Measurements from ENCODE around the gene DDX56.
"Not testable (repeated sequence)": the region's sequence is repeated elsewhere in the genome, so short reads cannot be mapped to it uniquely, and the experiment has no call there.

DDX56 gene

DNA sequence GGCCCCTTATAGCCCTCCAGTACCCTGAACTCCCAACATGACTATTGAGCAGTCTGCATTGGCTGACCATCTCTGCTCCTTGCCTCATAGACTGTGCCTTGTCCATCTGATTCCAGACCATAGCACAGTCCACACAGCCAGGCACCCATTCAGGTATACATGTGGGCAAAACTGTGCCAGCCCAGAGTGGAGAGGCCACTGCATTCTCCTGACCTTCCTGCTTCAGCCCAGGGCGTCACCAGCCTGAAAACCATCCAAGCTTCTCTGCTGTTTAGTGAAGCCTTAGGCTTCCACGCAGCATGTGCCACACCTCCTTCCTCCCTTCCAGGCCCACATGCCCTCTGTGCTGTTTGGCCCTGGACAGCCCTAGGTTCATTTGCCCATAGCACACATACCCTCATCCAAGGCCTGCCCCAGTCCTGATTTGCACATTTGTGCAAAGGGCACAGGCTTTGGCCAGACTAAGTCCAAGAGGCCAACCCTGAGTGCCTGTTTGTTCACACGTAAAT is 10.5 kb downstream of the DDX56 start:
- peak; percentile 3 for ATAC-seq
- TF ChIP-seq, protein P1, sequence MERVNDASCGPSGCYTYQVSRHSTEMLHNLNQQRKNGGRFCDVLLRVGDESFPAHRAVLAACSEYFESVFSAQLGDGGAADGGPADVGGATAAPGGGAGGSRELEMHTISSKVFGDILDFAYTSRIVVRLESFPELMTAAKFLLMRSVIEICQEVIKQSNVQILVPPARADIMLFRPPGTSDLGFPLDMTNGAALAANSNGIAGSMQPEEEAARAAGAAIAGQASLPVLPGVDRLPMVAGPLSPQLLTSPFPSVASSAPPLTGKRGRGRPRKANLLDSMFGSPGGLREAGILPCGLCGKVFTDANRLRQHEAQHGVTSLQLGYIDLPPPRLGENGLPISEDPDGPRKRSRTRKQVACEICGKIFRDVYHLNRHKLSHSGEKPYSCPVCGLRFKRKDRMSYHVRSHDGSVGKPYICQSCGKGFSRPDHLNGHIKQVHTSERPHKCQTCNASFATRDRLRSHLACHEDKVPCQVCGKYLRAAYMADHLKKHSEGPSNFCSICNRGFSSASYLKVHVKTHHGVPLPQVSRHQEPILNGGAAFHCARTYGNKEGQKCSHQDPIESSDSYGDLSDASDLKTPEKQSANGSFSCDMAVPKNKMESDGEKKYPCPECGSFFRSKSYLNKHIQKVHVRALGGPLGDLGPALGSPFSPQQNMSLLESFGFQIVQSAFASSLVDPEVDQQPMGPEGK (CRISPR knock-in tag; IDR thresholded peaks at IDR 0.05; ENCODE audit: borderline replicate concordance): no peak
- no peak for TF ChIP-seq ZFP30 (CRISPR knock-in tag; IDR thresholded peaks at IDR 0.05)
- TF ChIP-seq ARNTL (CRISPR knock-in tag; IDR thresholded peaks at IDR 0.05; ENCODE audit: borderline replicate concordance, low read depth): no peak
- no peak for TF ChIP-seq ESRRG (CRISPR knock-in tag; IDR thresholded peaks at IDR 0.05)
- TF ChIP-seq, protein P2, sequence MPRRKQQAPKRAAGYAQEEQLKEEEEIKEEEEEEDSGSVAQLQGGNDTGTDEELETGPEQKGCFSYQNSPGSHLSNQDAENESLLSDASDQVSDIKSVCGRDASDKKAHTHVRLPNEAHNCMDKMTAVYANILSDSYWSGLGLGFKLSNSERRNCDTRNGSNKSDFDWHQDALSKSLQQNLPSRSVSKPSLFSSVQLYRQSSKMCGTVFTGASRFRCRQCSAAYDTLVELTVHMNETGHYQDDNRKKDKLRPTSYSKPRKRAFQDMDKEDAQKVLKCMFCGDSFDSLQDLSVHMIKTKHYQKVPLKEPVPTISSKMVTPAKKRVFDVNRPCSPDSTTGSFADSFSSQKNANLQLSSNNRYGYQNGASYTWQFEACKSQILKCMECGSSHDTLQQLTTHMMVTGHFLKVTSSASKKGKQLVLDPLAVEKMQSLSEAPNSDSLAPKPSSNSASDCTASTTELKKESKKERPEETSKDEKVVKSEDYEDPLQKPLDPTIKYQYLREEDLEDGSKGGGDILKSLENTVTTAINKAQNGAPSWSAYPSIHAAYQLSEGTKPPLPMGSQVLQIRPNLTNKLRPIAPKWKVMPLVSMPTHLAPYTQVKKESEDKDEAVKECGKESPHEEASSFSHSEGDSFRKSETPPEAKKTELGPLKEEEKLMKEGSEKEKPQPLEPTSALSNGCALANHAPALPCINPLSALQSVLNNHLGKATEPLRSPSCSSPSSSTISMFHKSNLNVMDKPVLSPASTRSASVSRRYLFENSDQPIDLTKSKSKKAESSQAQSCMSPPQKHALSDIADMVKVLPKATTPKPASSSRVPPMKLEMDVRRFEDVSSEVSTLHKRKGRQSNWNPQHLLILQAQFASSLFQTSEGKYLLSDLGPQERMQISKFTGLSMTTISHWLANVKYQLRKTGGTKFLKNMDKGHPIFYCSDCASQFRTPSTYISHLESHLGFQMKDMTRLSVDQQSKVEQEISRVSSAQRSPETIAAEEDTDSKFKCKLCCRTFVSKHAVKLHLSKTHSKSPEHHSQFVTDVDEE (CRISPR knock-in tag; IDR thresholded peaks at IDR 0.05): no peak
- TF ChIP-seq, protein P3, sequence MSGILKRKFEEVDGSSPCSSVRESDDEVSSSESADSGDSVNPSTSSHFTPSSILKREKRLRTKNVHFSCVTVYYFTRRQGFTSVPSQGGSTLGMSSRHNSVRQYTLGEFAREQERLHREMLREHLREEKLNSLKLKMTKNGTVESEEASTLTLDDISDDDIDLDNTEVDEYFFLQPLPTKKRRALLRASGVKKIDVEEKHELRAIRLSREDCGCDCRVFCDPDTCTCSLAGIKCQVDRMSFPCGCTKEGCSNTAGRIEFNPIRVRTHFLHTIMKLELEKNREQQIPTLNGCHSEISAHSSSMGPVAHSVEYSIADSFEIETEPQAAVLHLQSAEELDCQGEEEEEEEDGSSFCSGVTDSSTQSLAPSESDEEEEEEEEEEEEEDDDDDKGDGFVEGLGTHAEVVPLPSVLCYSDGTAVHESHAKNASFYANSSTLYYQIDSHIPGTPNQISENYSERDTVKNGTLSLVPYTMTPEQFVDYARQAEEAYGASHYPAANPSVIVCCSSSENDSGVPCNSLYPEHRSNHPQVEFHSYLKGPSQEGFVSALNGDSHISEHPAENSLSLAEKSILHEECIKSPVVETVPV (CRISPR knock-in tag; IDR thresholded peaks at IDR 0.05): no peak
- TF ChIP-seq TCF4 (CRISPR knock-in tag; IDR thresholded peaks at IDR 0.05; ENCODE audit: borderline replicate concordance): no peak
- no peak for TF ChIP-seq ZNF8 (CRISPR knock-in tag; IDR thresholded peaks at IDR 0.05)
- TF ChIP-seq, protein P4, sequence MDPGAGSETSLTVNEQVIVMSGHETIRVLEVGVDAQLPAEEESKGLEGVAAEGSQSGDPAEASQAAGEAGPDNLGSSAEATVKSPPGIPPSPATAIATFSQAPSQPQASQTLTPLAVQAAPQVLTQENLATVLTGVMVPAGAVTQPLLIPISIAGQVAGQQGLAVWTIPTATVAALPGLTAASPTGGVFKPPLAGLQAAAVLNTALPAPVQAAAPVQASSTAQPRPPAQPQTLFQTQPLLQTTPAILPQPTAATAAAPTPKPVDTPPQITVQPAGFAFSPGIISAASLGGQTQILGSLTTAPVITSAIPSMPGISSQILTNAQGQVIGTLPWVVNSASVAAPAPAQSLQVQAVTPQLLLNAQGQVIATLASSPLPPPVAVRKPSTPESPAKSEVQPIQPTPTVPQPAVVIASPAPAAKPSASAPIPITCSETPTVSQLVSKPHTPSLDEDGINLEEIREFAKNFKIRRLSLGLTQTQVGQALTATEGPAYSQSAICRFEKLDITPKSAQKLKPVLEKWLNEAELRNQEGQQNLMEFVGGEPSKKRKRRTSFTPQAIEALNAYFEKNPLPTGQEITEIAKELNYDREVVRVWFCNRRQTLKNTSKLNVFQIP (CRISPR knock-in tag; IDR thresholded peaks at IDR 0.05; ENCODE audit: borderline replicate concordance, low read depth): no peak
- no peak for TF ChIP-seq GLIS3 (CRISPR knock-in tag; IDR thresholded peaks at IDR 0.05)

DNA sequence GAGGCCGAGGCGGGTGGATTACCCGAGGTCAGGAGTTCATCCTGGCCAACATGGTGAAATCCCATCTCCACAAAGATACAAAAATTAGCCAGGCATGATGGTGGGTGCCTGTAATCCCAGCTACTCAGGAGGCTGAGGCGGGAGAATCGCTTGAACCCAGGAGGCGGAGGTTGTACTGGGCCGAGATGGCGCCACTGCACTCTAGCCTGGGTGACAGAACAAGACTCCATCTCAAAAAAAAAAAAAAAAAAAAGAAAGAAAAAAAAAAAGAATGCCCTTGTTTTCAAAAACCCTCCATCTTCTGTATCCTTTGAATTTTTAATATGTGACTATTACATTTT is 11.1 kb downstream of the DDX56 start:
- ATAC-seq: not testable (repeated sequence)

DNA sequence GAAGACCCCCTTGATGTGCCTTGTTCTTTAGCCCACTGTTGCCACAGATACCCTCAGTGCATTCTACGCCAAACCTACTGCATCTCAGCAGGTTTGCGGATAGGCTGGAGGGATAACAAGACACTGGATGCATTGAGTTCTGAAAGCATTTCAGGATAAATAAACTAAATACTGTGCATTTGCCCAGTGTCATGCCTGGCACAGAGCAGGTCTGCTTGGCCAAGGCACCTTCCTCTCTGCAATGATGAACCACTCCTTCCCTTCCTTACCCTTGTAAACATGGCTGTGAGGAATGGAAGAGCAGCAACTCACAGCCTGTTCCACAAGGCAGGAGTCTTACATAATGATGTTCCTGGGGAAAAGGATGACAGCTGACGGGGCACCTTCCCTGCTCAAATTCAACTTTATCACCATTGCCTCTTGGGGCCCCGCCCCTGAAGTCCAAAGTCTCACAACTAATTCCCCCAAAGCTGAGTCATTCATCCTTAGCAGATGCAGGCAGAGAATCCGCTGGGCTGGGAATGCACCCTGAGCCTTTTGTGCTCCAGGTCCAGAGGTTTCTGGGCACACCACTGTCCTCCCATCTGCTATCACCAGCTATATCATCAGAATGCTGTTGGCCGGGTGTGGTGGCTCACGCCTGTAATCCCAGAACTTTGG is 11.6 kb downstream of the DDX56 start:
- ATAC-seq: peak; percentile 59
- TF ChIP-seq ESRRG (CRISPR knock-in tag; IDR thresholded peaks at IDR 0.05) (0 out of 2 replicates have a peak, but pooled peaks have one; percentile 42), SNAI2 (CRISPR knock-in tag; IDR thresholded peaks at IDR 0.05) (no peak), ZFP3 (CRISPR knock-in tag; IDR thresholded peaks at IDR 0.05) (0 out of 2 replicates have a peak, but pooled peaks have one; percentile 46), ISL1 (CRISPR knock-in tag; IDR thresholded peaks at IDR 0.05) (no peak)

DNA sequence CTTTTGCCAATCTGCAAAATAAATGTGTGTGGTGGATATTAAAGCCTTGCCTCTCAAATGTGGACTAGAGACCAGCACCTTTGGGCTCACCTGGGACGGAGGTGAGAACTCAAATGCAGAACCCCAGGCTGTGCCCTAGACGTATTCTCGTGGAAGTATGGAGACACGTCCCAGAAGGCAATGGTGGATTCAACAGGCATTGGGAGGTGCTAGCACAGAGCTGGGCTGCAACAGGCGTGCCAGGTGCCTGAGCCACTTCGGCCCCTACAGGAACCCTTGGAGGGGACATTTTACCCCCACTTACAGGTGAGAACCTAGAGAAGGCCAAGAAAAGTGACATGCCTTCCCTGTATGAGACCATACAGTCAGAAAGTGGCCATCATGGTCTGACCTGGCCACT is 12.2 kb downstream of the DDX56 start:
- 0 out of 3 replicates have a peak, but pooled peaks have one; percentile 1 for ATAC-seq
- TF ChIP-seq RARB (CRISPR knock-in tag; IDR thresholded peaks at IDR 0.05) (no peak), ZNF70 (CRISPR knock-in tag; IDR thresholded peaks at IDR 0.05) (no peak), ZFP30 (CRISPR knock-in tag; IDR thresholded peaks at IDR 0.05) (no peak), OSR1 (CRISPR knock-in tag; IDR thresholded peaks at IDR 0.05) (no peak), ZFP3 (CRISPR knock-in tag; IDR thresholded peaks at IDR 0.05) (no peak), ARNTL (CRISPR knock-in tag; IDR thresholded peaks at IDR 0.05; ENCODE audit: borderline replicate concordance, low read depth) (no peak), BACH2 (CRISPR knock-in tag; IDR thresholded peaks at IDR 0.05; ENCODE audit: borderline replicate concordance) (no peak), PPARA (CRISPR knock-in tag; IDR thresholded peaks at IDR 0.05; ENCODE audit: borderline replicate concordance) (no peak), ZC3H10 (CRISPR knock-in tag; IDR thresholded peaks at IDR 0.05) (no peak), TCF4 (CRISPR knock-in tag; IDR thresholded peaks at IDR 0.05; ENCODE audit: borderline replicate concordance) (no peak), ISL1 (CRISPR knock-in tag; IDR thresholded peaks at IDR 0.05) (no peak)
- TF ChIP-seq, protein P2 (CRISPR knock-in tag; IDR thresholded peaks at IDR 0.05): no peak
- TF ChIP-seq, protein P4 (CRISPR knock-in tag; IDR thresholded peaks at IDR 0.05; ENCODE audit: borderline replicate concordance, low read depth): no peak
- TF ChIP-seq, protein P5, sequence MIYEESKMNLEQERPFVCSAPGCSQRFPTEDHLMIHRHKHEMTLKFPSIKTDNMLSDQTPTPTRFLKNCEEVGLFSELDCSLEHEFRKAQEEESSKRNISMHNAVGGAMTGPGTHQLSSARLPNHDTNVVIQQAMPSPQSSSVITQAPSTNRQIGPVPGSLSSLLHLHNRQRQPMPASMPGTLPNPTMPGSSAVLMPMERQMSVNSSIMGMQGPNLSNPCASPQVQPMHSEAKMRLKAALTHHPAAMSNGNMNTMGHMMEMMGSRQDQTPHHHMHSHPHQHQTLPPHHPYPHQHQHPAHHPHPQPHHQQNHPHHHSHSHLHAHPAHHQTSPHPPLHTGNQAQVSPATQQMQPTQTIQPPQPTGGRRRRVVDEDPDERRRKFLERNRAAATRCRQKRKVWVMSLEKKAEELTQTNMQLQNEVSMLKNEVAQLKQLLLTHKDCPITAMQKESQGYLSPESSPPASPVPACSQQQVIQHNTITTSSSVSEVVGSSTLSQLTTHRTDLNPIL (CRISPR knock-in tag; IDR thresholded peaks at IDR 0.05; ENCODE audit: low read depth): no peak

Measured in SK-N-SH treated with all-trans-retinoic acid at 6 μM for 48 hours (cell line).